Activated B cell treated with CpG ODN at 0.5 μM for 24 hours (primary cell): ENCODE data around the gene R3HCC1L. TPM values are rescaled to one million over a fixed set of nuclear protein-coding genes. Genes with fewer than 3 reads are reported as not detected.

ENCODE experiments used
- ATAC-seq: fragments of 200-7000 bp; cut with Tn5 transposase; one replicate; pipeline ENCODE4 v1.10.0; 2021; ENCODE audit warnings: low read depth, mild to moderate bottlenecking, moderate library complexity
- CTCF ChIA-PET: fragments of 350-600 bp; sonication (Branson Sonifier 250); formaldehyde crosslinking; loops from one replicate; lab custom pipeline; 2021; ENCODE audit warnings: antibody characterized with exemption; lab: Charles Lee
- POLR2A ChIA-PET: fragments of 350-600 bp; sonication (Branson Sonifier 250); formaldehyde crosslinking; loops from one replicate; lab custom pipeline; 2021; ENCODE audit warnings: antibody characterized with exemption; lab: Charles Lee
- DNase-seq: peaks from one replicate; pipeline ENCODE4 v3.0.0; 2022
- H3K27ac Mint-ChIP-seq: one replicate; pipeline ENCODE4 v1.8.0; 2020; ENCODE audit warnings: mixed read lengths
- H3K27me3 Mint-ChIP-seq: one replicate; pipeline ENCODE4 v1.8.0; 2021; ENCODE audit warnings: mixed read lengths
- H3K36me3 Mint-ChIP-seq: one replicate; pipeline ENCODE4 v1.8.0; 2021; ENCODE audit warnings: low read depth, mixed read lengths
- H3K4me1 Mint-ChIP-seq: one replicate; pipeline ENCODE4 v1.8.0; 2021; ENCODE audit warnings: mixed read lengths
- H3K4me3 Mint-ChIP-seq: one replicate; pipeline ENCODE4 v1.8.0; 2020; ENCODE audit warnings: mild to moderate bottlenecking, mixed read lengths
- H3K9me3 Mint-ChIP-seq: one replicate; pipeline ENCODE4 v1.8.0; 2020; ENCODE audit warnings: mixed read lengths
- intact Hi-C: fragments of 100-400 bp; cut with micrococcal nuclease; formaldehyde crosslinking; loops from one replicate; pipeline ENCODE4 v1.15.1; 2024
- total RNA-seq: library from RNA; stranded (reverse); gene quantifications from 2 replicates; pipeline ENCODE4 v1.2.3, GENCODE V29; 2022
- TF ChIP-seq, protein P1 (sequence below): fragments of 200-600 bp; IDR thresholded peaks from one replicate; pipeline ENCODE4 v1.8.0; 2022; ENCODE audit warnings: antibody characterized with exemption, mild to moderate bottlenecking

Gene R3HCC1L
- total RNA-seq, 1 donor from 2014 or later, result 24.4 TPM

- ATAC-seq, result no peak
- no peaks in the 10 kb centered on the region for H3K9me3 Mint-ChIP-seq
- POLR2A ChIA-PET, result no interaction called here
- no peaks in the 10 kb centered on the region for H3K36me3 Mint-ChIP-seq
- H3K27me3 Mint-ChIP-seq, result peaks cover 7% of the 10 kb centered on the region
- TF ChIP-seq, protein P1, sequence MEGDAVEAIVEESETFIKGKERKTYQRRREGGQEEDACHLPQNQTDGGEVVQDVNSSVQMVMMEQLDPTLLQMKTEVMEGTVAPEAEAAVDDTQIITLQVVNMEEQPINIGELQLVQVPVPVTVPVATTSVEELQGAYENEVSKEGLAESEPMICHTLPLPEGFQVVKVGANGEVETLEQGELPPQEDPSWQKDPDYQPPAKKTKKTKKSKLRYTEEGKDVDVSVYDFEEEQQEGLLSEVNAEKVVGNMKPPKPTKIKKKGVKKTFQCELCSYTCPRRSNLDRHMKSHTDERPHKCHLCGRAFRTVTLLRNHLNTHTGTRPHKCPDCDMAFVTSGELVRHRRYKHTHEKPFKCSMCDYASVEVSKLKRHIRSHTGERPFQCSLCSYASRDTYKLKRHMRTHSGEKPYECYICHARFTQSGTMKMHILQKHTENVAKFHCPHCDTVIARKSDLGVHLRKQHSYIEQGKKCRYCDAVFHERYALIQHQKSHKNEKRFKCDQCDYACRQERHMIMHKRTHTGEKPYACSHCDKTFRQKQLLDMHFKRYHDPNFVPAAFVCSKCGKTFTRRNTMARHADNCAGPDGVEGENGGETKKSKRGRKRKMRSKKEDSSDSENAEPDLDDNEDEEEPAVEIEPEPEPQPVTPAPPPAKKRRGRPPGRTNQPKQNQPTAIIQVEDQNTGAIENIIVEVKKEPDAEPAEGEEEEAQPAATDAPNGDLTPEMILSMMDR, result no peak
- no peak overlapping the region for H3K4me3 Mint-ChIP-seq
- CTCF ChIA-PET, result no interaction called here
- no peaks in the 10 kb centered on the region for H3K4me1 Mint-ChIP-seq
- intact Hi-C loops, result no loop called here
- no peak overlapping the region for H3K27ac Mint-ChIP-seq
- no peak for DNase-seq
These were observed 43.6 kb upstream of the R3HCC1L start for GRCh38 chr10:98090822-98091221.

DNA sequence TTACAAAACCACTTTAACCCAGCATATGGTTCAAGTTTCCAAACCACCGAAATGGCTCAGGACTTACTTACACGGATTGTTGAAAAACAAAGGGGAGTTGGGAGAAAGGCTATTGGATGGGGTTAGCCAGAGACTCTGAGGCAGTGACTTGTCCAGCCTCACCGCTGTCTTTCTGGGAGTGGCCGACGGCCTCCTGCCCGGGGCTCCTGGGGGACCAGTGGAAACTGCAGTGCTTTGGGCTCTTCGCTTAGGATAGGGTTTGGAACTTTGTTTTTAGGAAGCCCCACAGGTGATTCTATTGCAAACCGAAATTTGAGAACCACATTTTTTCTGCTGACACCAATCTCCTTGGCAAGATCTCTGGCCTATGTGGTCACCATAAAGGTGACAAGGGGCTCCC is 38.1 kb upstream of the R3HCC1L start:
- H3K27ac Mint-ChIP-seq, result no peak overlapping the region
- H3K4me3 Mint-ChIP-seq, result no peak overlapping the region
- TF ChIP-seq, protein P1, result no peak
- H3K27me3 Mint-ChIP-seq, result no peaks in the 10 kb centered on the region
- H3K36me3 Mint-ChIP-seq, result no peaks in the 10 kb centered on the region
- POLR2A ChIA-PET, result no interaction called here
- CTCF ChIA-PET, result no interaction called here
- intact Hi-C loops, result no loop called here
- DNase-seq, result no peak
- no peaks in the 10 kb centered on the region for H3K9me3 Mint-ChIP-seq
- no peak for ATAC-seq
- H3K4me1 Mint-ChIP-seq, result no peaks in the 10 kb centered on the region

DNA sequence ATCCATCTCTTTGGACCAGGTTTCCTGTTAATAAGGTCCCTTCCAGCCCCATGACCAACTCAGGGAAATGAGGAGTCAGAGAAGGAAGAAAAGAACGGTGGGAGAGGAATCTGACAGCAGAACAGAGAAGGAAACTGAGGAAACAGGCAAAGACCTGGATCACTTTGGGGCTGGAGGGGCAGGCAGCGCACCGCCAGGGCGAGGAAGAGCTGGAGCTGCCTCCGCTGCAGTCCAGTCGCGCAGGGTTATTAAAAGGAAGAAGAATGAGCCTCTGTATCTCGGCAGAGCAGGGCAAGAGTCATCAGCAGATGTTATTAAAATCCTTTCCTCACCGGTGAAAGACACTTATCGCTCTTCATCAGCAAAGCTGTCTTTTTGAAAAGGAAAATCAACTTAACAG is 37.7 kb upstream of the R3HCC1L start:
- Mint-ChIP-seq H3K36me3 (no peaks in the 10 kb centered on the region), H3K9me3 (no peaks in the 10 kb centered on the region), H3K27me3 (no peaks in the 10 kb centered on the region), H3K4me1 (no peaks in the 10 kb centered on the region), H3K27ac (no peak overlapping the region), H3K4me3 (no peak overlapping the region)
- ChIA-PET POLR2A (no interaction called here), CTCF (no interaction called here)
- intact Hi-C loops, result no loop called here
- no peak for DNase-seq
- ATAC-seq, result no peak
- TF ChIP-seq, protein P1, result no peak

DNA sequence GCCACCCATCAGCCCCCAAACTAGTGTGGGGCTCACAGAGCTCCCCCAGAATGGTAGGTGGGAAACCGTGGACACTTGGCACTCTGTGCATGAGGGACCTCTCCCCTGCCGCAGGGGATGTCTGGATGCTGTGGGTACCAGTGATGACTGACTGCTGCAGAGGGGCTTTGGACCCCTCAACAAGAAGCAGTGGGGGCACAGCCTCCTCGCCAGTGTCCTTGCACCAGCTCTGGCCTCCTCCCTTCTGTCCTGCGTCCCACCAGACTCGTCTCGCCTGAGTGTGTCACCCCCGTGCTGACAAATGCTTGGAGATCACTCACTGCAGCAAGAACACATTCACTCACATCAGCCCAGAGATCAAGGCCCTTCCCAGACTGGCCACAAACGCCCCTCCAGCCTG is 37.3 kb upstream of the R3HCC1L start:
- CTCF ChIA-PET, result no interaction called here
- DNase-seq, result no peak

DNA sequence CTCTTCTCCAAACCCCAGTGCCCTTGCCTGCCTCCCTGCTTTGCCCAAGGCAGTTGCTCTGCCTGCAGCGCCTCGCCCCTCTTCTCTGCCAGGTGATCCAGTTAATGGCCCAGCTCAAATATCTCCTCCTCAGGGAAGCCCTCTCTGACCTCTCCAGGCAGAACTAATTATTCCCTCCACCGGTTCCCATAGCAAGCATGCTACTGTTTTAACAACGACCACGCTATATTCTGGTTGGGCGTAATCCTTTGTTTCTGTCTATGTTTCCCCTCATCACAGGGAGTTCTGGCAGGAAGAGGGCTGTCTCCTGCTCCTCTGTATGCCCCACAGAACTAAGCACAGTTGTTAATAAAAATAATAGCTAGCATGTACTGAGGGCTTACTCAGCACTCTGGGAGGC is 36.8 kb upstream of the R3HCC1L start:
- POLR2A ChIA-PET, result no interaction called here
- no peaks in the 10 kb centered on the region for H3K36me3 Mint-ChIP-seq
- H3K27me3 Mint-ChIP-seq, result no peaks in the 10 kb centered on the region

More for the DNA sequence above, 37.3 kb upstream of the R3HCC1L start:
- no peaks in the 10 kb centered on the region for H3K9me3 Mint-ChIP-seq
- no peaks in the 10 kb centered on the region for H3K36me3 Mint-ChIP-seq
- no peak overlapping the region for H3K4me3 Mint-ChIP-seq
- H3K27me3 Mint-ChIP-seq, result no peaks in the 10 kb centered on the region
- no peaks in the 10 kb centered on the region for H3K4me1 Mint-ChIP-seq
- intact Hi-C loops, result no loop called here
- no peak overlapping the region for H3K27ac Mint-ChIP-seq
- TF ChIP-seq, protein P1, result no peak
- POLR2A ChIA-PET, result no interaction called here
- no peak for ATAC-seq

More for the DNA sequence above, 36.8 kb upstream of the R3HCC1L start:
- CTCF ChIA-PET, result no interaction called here
- H3K27ac Mint-ChIP-seq, result no peak overlapping the region
- H3K4me1 Mint-ChIP-seq, result no peaks in the 10 kb centered on the region
- intact Hi-C loops, result no loop called here
- TF ChIP-seq, protein P1, result no peak
- DNase-seq (no peak), ATAC-seq (no peak)
- H3K4me3 Mint-ChIP-seq, result no peak overlapping the region
- no peaks in the 10 kb centered on the region for H3K9me3 Mint-ChIP-seq
